Colon (tissue), 2 donors: Measurements from ENCODE around the gene VAMP2.

Experiments used
- FAIRE-seq: peaks from 2 replicates; lab custom pipeline; 2012; peaks lifted over from hg19 to GRCh38; lab: Jason Lieb, UNC
- donor health status: control.
- donor health status: control.

Gene VAMP2

DNA sequence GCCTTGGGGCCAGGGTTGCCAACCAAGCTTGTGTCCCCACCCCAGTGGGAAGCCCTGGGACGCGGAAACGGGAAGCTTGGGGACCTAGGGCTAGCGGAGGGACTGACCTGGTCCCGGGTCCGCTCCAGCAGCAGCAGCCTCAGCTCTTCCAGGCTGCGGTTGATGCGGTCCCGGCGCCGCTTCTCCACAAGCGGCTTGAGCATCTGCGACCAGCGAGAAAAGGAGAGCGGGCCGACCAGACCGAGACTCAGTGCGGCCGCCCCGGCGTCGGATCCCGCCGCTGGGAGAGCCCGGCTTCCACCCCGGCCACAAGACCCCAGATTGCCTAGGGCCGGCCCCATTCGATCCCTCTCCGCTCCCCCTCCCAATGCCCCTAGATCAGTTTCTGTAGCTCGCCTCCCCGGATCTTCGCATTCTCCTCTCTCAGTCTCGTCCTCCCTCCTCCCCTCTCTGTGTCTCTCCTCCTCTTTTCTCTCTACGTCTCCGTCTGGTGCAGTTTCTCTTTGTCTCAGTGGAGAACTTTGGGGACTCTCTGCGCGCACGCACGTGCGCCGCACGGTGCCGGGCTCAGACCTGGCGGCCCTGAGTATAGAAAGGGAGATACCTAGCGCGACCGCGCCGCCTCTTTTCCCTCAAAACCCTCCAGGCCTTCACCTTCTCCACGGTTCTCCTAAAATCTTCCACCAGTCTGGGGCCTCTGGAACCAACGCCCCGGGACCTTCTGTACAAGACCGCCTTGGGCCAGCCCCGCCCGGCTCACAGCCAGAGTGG is 39.6 kb downstream of the VAMP2 start:
- no peak for FAIRE-seq

- FAIRE-seq, result no peak
Observed at GRCh38 chr17:8122422-8122923, 40.3 kb downstream of the VAMP2 start.

DNA sequence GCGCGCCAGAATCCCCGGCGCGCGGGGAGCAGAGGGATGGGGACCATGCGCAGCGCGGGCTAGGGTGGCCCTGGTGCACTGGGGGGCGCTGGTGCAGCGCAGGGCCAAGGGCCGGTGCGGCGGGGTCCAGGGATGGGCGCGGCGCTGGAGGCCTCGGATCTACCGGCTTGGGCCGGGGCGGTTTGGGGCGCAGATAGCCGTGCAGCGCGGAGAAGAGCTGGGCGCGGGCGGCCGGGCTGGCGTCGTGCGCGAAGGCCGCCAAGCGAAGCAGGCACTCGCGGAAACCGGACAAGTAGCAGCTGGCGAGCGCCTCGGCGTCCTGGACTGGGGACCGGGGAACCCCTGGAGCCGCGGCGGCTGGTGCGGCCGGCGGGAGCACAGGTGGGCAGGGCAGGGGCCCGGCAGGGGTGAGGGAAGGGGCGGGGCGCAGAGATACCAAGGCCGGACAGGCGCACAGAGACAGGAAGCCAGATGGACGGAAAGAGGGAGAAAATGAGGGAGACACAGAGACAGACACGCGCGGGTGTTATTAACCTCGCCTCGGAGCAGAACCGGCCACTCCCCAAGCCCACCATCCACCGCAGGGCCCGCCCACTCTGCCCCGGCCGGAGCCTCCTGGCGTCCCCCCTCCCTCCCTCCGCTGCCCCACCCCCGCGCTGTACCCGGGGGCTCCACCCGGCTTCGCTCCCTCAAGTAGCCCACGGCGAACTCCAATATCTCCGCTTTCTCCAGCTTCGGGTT is 40.9 kb downstream of the VAMP2 start:
- FAIRE-seq, result no peak

- no peak for FAIRE-seq
Observed at GRCh38 chr17:8121407-8121680, 41.4 kb downstream of the VAMP2 start.

- FAIRE-seq, result no peak
Observed at GRCh38 chr17:8120520-8121406, 42.0 kb downstream of the VAMP2 start.

GRCh38 chr17:8119581-8120519 is 42.9 kb downstream of the VAMP2 start:
- peak; percentile 74 for FAIRE-seq

- no peak for FAIRE-seq
Observed at GRCh38 chr17:8118769-8119580, 43.8 kb downstream of the VAMP2 start.

GRCh38 chr17:8117980-8118768 is 44.6 kb downstream of the VAMP2 start, which contains the start of gene ALOXE3:
ALOXE3 (minus strand) TSS chr17:8118514; CDS start chr17:8117990, 524 bp downstream.
- no peak for FAIRE-seq

- no peak for FAIRE-seq
Observed at GRCh38 chr17:8117367-8117979, 45.3 kb downstream of the VAMP2 start.

GRCh38 chr17:8116776-8117175 is 46.0 kb downstream of the VAMP2 start:
- FAIRE-seq, result no peak

DNA sequence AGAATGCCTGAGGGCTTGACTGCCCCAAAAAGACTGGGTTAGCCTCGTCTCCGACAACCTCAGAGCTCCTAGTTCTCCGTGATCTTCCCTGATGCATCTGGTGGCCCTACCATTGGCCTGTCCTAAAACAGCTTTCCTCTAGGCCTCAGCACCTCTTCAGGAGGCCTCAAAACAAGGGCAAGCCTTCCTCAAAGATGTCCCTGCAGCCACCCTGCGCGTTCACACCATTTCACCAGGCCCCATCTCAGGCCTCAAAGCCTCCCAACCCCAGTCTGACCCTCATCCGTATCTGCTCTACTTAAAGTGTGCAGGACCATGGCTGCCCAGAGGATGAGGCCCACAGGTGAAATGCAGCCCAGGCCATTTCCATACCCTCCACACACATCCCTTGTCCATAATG is 51.8 kb downstream of the VAMP2 start:
- no peak for FAIRE-seq

GRCh38 chr17:8110456-8110804 is 52.3 kb downstream of the VAMP2 start:
- FAIRE-seq, result no peak

- FAIRE-seq, result no peak
Observed at GRCh38 chr17:8109661-8110455, 52.9 kb downstream of the VAMP2 start.
